ENCODE measurements around the gene ATP2B2.
A peak's percentile ranks its signal among the peaks of the same experiment; 100 is the strongest.

Gene ATP2B2

DNA sequence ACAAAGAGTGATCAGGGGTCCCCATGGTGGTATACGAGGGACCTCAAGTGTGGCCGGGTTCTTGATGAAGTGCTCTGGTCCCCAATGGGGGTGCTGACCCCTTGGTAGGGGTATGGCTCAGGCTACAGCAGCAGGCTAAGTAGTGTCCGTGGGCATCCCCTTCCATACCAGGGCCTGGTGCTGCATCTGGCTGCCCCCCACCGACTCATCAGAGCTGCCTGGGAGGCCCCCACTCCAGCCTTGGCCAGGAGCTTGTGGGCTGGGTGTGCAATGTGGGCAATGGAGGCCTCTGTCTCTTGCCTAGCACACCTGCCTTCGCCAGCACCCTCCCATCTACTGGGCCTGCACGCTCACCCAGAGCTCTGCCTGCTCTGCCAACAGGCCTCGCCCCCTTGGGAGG is 125.4 kb downstream of the ATP2B2 start:
- no peak for DNase-seq

DNA sequence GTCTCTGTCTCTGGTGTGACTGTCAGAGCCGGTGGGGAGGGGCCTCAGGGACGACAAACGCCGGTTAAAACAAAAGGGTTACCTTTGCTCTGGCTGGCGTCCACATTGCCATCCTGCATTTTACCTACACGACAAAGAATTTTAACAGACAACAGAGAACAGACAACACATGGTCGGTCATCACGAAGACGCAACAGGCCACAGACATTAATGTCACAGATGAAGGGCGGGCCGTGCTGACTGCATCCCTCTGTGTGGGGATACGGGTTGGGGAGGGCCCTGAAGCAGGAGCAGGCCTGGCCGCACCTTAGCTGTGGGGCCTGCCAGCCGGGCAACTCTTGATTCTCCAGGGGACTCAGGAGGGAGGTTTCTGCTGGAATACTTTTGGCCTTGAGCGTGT is 126.2 kb downstream of the ATP2B2 start:
- DNase-seq, result no peak

DNA sequence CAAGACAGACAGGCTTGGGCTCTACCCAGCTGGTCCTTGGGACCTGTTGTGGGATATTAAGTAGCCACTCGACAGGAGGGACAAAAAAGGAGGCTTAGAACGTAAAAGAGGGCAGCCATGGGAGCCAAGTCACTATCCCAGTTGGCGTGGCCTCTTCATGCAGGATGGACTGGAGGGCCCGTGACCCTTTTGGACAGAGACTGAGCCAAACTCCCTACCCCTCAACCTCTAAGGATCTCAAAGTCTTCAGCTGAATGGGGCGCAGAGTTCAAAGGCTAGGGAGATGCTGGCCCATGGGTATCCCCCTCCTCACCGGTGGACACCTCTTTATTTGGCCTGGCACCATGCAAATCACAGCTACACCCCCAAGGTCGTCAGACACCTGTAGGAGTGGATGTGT is 126.6 kb downstream of the ATP2B2 start:
- no peak for DNase-seq

DNA sequence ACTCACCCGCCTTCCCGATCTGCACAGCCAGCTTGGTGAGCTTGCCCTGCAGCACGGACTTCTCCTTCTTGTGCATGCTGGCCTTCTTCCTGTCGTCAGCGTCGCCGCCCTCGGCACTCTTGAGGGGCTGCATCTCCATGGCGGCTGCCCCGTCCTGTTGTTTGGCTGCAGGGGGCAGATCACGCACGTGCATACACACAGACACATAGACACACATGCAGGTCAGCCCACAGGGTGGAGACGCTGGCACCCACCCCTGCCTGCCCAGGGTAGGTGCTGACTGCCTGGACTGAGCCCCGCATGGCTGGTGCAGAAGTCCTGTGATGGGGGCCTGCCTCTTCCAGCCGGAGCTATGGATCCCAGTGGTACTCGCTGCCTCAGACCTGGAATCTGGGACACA is 127.1 kb downstream of the ATP2B2 start:
- no peak for DNase-seq

DNA sequence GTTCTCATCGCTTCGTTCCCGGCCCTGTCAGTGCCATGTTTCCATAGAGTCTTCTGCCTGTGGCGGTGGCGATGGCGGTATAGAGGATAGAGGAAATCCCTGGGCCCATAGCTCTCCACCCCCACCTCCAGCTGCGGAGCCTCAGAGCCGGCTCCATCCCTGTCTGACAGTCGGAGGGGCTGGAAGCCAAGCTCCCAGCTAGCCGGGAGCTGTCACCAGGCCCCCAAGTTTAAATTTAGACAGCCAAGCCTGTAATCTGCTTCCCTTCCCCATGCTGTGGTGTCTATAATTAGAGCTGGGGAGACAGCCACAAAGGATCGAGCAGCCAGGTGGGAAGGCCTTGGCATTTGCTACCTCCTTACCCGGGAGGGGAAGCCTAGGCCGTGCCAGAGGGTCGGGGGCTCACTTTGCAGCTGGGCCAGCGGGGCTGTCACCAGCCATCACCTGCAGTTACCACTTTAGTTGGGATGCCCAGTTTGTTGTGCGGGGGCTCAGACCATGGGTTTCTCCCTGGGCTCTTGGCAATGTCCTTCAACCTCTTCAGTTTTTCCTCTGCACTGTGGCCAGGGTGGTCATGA is 128.1 kb downstream of the ATP2B2 start:
- DNase-seq, result peak; percentile 40

- no peak for DNase-seq
These were observed 129.0 kb downstream of the ATP2B2 start for GRCh38 chr3:10376353-10376752.

DNA sequence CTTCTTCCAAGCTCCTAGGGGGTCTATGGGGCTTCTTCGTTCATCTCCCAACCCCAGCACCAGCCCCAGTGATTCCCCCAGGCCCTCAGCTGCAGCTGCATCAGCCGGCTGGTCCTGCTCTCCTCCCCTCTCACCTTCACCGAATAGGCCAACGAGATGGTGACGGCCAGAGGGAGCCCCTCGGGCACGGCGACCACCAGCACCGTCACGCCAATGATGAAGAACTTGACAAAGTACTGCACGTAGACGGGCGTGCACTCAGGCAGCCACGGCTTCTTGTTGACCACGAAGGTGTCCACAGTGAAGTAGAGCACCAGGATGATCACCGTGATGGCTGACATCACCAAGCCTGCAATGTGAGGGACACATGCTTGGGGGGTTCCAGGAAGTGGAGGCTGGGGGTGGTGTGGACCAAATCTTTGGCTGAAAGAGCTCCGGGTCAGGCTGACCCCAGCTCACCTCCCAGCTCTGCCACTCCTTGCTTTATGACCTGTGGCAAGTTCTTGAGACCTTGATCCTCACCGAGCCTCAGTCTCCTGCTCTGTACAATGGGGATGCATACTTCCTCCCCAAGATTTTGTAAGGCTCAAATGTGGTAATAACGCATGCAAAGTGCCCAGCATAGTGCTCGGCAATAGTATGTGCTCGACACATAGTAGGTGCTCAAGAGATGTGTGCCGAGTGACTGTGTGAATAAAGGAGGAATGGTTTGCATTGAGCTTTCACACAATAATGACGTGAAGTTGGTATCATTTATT is 129.9 kb downstream of the ATP2B2 start:
- DNase-seq, result no peak

- DNase-seq, result peak; percentile 44
These were observed 131.1 kb downstream of the ATP2B2 start for GRCh38 chr3:10374311-10374710.

- DNase-seq, result no peak
These were observed 131.6 kb downstream of the ATP2B2 start for GRCh38 chr3:10373686-10374261.

DNA sequence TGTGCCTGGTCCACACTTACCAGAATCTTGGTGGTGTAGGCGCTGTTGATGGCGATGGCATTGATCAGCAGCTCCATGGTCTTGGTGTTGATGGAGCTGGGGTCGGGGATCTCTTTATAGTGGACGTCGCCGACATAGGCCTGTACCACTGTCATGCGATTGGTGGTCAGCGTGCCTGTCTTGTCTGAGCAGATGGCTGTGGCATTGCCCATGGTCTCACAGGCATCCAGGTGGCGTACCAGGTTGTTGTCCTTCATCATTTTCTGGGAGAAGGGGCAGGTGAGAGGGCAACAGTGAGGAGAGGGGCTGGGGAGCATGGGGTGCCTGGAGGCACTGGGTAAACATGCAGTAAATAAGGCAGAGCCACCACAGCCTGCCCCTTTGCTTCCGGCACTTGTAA is 133.6 kb downstream of the ATP2B2 start:
- DNase-seq, result no peak

DNA sequence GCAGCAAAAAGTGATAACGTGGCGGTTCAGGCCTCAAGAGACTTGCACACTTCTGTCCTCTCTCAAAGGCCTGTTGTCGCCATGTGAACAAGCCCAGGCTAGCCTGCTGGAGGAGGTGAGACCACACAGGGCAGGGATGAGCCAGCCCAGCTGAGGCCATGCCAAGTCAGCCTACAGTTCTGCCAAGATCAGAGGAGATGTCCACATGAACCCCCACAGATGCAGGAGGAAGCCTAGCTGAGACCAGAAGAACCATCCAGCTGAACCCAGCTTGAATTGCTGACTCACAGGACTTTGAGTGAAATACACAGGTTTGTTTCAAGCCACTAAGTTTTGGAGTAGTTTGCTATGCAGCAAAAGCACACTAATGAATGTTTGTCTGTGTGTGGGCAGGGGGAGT is 134.2 kb downstream of the ATP2B2 start:
- DNase-seq, result no peak

GRCh38 chr3:10370429-10370828 is 135.0 kb downstream of the ATP2B2 start:
- no peak for DNase-seq

- DNase-seq, result no peak
These were observed 136.9 kb downstream of the ATP2B2 start for GRCh38 chr3:10368512-10368911.

- DNase-seq, result no peak
These were observed 137.9 kb downstream of the ATP2B2 start for GRCh38 chr3:10367506-10367905.

DNA sequence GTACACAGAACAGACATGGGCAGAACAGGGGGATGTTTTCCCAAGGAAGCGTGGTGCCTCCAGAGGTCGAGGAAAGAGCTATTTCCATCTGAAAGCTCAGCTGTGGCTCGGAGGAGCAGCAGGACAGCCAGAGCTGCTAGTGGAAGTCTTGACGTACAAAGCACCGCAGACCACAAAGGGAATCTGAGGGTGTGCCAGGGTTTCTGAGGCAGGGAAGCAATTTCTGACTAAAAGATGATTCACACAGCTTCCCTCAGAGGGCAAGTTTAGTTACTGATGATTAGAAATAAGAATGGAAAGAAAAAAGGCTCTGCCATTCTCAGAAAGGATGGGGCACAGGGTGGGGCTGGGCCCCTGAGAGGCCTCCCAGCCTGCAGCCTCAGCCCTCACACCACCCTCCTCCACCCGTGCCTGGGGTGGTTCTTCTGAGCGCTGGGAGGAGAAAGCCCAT is 138.7 kb downstream of the ATP2B2 start:
- peak; percentile 78 for DNase-seq

GRCh38 chr3:10365791-10366190 is 139.6 kb downstream of the ATP2B2 start:
- DNase-seq, result no peak

- no peak for DNase-seq
These were observed 140.1 kb downstream of the ATP2B2 start for GRCh38 chr3:10365316-10365715.

DNA sequence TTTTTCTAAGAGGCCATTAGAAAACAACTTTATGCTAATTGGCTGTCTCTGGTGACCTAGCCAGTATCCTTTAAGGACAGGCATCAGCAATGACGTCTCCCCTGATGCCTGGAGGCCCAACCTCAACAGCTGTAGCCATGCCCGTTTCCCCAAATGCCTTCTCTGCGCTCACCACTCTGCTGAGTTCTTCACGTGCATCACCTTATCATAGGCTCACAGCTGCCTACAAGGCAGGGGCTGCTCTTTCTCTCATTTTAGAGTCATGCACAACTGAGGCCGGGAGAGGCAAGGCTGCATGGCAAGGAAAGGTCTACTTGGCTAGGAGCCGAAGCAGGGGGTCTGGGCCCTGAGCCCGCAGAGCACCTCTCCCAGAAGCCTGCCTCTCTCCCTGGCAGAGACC is 140.6 kb downstream of the ATP2B2 start:
- DNase-seq, result no peak

DNA sequence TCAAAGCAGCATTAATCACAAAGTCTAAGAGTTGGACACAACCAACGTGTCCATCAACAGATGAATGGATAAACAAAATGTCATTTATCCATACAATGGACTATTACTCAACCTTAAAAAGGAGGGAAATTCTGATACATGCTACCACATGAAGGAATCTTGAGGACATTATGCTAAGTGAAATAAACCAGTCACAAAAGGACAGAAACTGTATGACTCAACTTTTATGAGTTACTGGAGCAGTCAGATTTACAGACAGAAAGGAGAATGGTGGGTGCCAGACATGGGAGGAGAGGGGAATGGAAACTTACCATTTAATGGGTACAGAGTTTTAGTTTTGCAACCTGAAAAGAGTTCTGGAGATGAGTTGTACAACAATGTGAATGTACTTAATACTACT is 141.5 kb downstream of the ATP2B2 start:
- no peak for DNase-seq

GRCh38 chr3:10361375-10361774 is 144.0 kb downstream of the ATP2B2 start:
- peak; percentile 39 for DNase-seq

DNA sequence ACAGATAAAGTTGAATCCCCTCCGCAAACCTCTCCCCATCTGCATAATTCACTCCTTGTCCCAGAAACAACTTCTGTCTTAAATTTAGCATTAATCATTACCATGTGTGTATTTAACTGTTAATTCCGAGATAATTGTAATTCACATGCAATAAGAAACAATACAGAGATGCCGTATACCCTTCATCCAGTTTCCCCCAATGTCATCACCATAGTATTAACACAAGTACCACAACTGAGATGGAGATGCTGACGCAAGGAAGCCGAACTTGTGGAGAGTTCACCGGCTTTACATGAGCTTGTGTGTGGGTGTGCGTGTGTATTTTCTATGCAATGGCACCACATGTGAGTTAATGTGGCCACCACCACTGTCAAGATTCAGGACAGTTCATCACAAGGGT is 144.9 kb downstream of the ATP2B2 start:
- DNase-seq, result no peak

GRCh38 chr3:10359761-10360161 is 145.6 kb downstream of the ATP2B2 start:
- no peak for DNase-seq

DNA sequence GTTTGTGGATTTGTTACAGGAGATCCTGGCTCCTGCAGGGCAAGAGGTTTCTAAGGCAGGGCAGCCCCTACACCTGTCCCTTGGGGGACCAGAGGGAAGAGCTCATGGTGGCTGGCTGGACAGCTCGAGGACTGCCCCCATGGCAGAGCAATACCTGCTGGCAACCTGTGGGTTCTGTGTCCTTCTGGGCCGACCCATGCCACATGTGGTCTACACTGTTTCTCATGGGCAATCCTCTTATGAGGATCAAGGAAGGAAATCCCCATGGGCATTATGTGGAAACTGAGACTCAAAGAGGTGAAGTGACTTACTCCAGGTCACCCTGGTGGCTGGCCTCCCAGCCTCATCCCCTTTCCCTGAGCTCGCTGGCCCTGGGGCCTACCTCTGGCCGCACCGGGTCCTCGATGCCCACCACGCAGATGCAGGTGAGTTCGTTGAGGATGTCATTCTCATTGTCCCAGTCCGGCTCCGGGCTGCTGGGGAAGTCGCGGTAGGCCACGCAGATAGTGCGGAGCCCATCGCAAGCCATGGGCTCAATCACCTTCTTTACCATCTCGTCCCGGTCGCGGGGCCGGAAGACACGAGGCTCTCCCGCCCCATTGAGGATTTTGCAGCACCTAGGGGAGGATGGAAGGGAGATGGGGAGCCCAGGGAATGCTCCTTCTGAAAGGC is 146.9 kb downstream of the ATP2B2 start:
- no peak for DNase-seq

Data from femur (tissue), 1 donor.